DND-41 (cell line): ENCODE data around the gene SOX6.

ENCODE experiments used
- ATAC-seq: fragments of 200-7000 bp; cut with Tn5 transposase; 3 replicates; pipeline ENCODE4 v1.9.1; 2021; ENCODE audit warnings: low read depth; ENCODE audit not compliant: insufficient read depth
- DNase-seq: peaks from one replicate; pipeline ENCODE4 v3.0.0-alpha.2; 2020
- H2AFZ ChIP-seq: 2 replicates; pipeline ENCODE4 v1.6.0; 2012; ENCODE audit warnings: low read depth, low read length
- H3K27ac ChIP-seq: 2 replicates; pipeline ENCODE4 v1.5.1; 2012; ENCODE audit warnings: low read length, inconsistent platforms
- H3K27me3 ChIP-seq: fragments of 200-600 bp; sonication (generic); 2 replicates; pipeline ENCODE4 v1.6.0; 2012; ENCODE audit warnings: low read length, mild to moderate bottlenecking, inconsistent platforms; ENCODE audit not compliant: insufficient read depth, poor library complexity
- H3K36me3 ChIP-seq: 2 replicates; pipeline ENCODE4 v1.5.1; 2012; ENCODE audit warnings: low read length, inconsistent platforms; ENCODE audit not compliant: insufficient read depth
- H3K4me1 ChIP-seq: 2 replicates; pipeline ENCODE4 v1.5.1; 2012; ENCODE audit warnings: mild to moderate bottlenecking, low read length; ENCODE audit not compliant: insufficient read depth
- H3K4me2 ChIP-seq: 2 replicates; pipeline ENCODE4 v1.6.0; 2012; ENCODE audit warnings: mild to moderate bottlenecking, moderate library complexity, low read length, inconsistent platforms; ENCODE audit not compliant: insufficient read depth
- H3K4me3 ChIP-seq, 2 experiments: fragments of 200-600 bp in 1 of 2; shearing (Covaris generic) in 1 of 2; 2 replicates each; pipeline ENCODE4 v1.5.1; 2012 to 2016; ENCODE audit warnings: inconsistent platforms in 2 of 2, low read length in 2 of 2, mild to moderate bottlenecking in 2 of 2, low read depth in 1 of 2, moderate library complexity in 1 of 2
- H3K79me2 ChIP-seq: 2 replicates; pipeline ENCODE4 v1.6.0; 2012; ENCODE audit warnings: low read length, inconsistent platforms; ENCODE audit not compliant: insufficient read depth
- H3K9ac ChIP-seq: 2 replicates; pipeline ENCODE4 v1.6.0; 2012; ENCODE audit warnings: low read depth, mild to moderate bottlenecking, inconsistent platforms, low read length, moderate library complexity
- H3K9me3 ChIP-seq: 2 replicates; pipeline ENCODE4 v1.5.1; 2012; ENCODE audit warnings: low read length, moderate library complexity, mild to moderate bottlenecking, inconsistent platforms; ENCODE audit not compliant: insufficient read depth, severe bottlenecking
- H4K20me1 ChIP-seq: 2 replicates; pipeline ENCODE4 v1.6.0; 2012; ENCODE audit warnings: low read length; ENCODE audit not compliant: insufficient read depth
- EZH2 ChIP-seq: IDR thresholded peaks from 3 replicates; pipeline ENCODE4 v1.6.1; 2012; ENCODE audit warnings: borderline replicate concordance, low read depth, mild to moderate bottlenecking, moderate library complexity, low read length, inconsistent platforms; ENCODE audit not compliant: severe bottlenecking
- TF ChIP-seq, protein P1 (sequence below): IDR thresholded peaks from 2 replicates; pipeline ENCODE4 v1.5.1; 2012; ENCODE audit warnings: borderline replicate concordance, low read length, moderate library complexity, mild to moderate bottlenecking; ENCODE audit not compliant: poor library complexity, severe bottlenecking; ENCODE audit errors: extremely low read depth

Gene SOX6

GRCh38 chr11:15987046-15987445 is 369.3 kb downstream of the SOX6 start:
- H3K27me3 ChIP-seq = peaks cover 2% of the 10 kb centered on the region
- no peaks in the 10 kb centered on the region for H3K79me2 ChIP-seq
- H3K9me3 ChIP-seq = no peaks in the 10 kb centered on the region
- no peaks in the 10 kb centered on the region for H3K4me1 ChIP-seq
- no peak overlapping the region for H3K4me3 ChIP-seq
- H3K9ac ChIP-seq = no peak overlapping the region
- DNase-seq = no peak
- no peak overlapping the region for H3K27ac ChIP-seq
- no peak for TF ChIP-seq EZH2
- TF ChIP-seq, protein P1, sequence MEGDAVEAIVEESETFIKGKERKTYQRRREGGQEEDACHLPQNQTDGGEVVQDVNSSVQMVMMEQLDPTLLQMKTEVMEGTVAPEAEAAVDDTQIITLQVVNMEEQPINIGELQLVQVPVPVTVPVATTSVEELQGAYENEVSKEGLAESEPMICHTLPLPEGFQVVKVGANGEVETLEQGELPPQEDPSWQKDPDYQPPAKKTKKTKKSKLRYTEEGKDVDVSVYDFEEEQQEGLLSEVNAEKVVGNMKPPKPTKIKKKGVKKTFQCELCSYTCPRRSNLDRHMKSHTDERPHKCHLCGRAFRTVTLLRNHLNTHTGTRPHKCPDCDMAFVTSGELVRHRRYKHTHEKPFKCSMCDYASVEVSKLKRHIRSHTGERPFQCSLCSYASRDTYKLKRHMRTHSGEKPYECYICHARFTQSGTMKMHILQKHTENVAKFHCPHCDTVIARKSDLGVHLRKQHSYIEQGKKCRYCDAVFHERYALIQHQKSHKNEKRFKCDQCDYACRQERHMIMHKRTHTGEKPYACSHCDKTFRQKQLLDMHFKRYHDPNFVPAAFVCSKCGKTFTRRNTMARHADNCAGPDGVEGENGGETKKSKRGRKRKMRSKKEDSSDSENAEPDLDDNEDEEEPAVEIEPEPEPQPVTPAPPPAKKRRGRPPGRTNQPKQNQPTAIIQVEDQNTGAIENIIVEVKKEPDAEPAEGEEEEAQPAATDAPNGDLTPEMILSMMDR = no peak
- no peaks in the 10 kb centered on the region for H3K36me3 ChIP-seq
- no peak for ATAC-seq
- no peak overlapping the region for H2AFZ ChIP-seq
- H3K4me2 ChIP-seq = no peak overlapping the region
- H4K20me1 ChIP-seq = no peaks in the 10 kb centered on the region

DNA sequence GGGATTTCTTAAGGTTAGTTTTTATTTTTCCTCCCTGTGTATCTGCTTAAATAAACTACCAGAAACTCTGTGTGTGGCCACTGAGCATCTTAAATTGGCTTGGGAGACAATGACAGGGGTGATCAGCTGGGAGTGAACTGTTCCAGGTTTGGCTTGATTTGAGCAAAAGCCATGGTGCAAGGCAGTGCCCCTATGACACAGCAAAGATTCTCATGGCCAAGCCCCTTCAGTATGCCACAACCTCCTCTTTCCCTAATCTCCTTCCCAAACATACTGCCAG is 370.5 kb downstream of the SOX6 start:
- Histone ChIP-seq H3K79me2 (no peaks in the 10 kb centered on the region), H3K4me3 (no peak overlapping the region)
- TF ChIP-seq EZH2 = no peak
- TF ChIP-seq, protein P1 = no peak

DNA sequence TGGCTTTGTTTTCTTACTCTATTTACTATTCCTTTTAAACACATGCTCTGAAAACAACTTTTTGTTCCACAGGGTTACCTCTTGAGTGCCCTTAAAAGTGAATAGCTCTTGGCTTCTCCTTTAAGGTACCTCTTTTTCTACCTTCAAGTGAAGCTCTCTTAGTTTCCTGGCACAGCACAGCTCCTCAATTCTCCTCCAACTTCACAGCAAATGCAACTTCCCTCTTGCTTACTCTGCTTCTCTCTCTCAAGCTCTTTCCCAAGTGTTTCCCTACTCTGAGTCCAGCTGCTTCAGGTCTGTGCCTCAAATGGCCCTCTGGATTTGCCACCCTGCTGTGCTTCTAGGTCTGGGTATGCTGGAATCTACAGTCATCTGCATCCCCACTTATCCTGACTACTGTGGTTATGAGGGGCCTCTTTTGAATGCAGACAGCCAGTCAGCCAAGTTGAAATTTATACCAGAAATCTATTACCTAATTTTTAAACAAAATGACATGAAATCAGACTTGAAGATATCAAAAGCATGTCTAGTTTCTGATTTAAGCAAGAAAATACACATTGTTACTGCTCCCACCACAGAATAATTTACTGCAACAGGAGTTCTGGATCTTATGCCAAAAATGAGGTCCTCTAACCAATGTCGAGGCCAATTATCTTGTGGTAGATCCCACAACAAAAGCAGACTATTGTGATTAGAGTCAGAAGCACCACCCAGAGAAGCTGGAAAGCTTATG is 371.1 kb downstream of the SOX6 start:
- DNase-seq (no peak), ATAC-seq (no peak)
- Histone ChIP-seq H3K36me3 (no peaks in the 10 kb centered on the region), H3K9me3 (no peaks in the 10 kb centered on the region), H2AFZ (no peak overlapping the region), H3K9ac (no peak overlapping the region), H3K4me1 (no peaks in the 10 kb centered on the region), H3K27ac (no peak overlapping the region), H4K20me1 (no peaks in the 10 kb centered on the region), H3K79me2 (no peaks in the 10 kb centered on the region), H3K27me3 (peaks cover 6% of the 10 kb centered on the region), H3K4me3 (no peak overlapping the region), H3K4me2 (no peak overlapping the region)
- TF ChIP-seq, protein P1 = no peak
- TF ChIP-seq EZH2 = no peak

More for the DNA sequence above, 370.5 kb downstream of the SOX6 start:
- no peaks in the 10 kb centered on the region for H3K36me3 ChIP-seq
- no peak overlapping the region for H3K4me2 ChIP-seq
- H3K9ac ChIP-seq = no peak overlapping the region
- no peak overlapping the region for H3K27ac ChIP-seq
- no peak for ATAC-seq
- no peak overlapping the region for H2AFZ ChIP-seq
- no peaks in the 10 kb centered on the region for H4K20me1 ChIP-seq
- H3K27me3 ChIP-seq = peaks cover 2% of the 10 kb centered on the region
- DNase-seq = no peak
- H3K4me1 ChIP-seq = no peaks in the 10 kb centered on the region
- H3K9me3 ChIP-seq = no peaks in the 10 kb centered on the region

- peaks cover 16% of the 10 kb centered on the region for H3K27me3 ChIP-seq
- no peak overlapping the region for H3K4me2 ChIP-seq
- H3K9ac ChIP-seq = no peak overlapping the region
- no peak for DNase-seq
- H3K4me1 ChIP-seq = no peaks in the 10 kb centered on the region
- H3K27ac ChIP-seq = no peak overlapping the region
- no peak overlapping the region for H3K4me3 ChIP-seq
- no peaks in the 10 kb centered on the region for H4K20me1 ChIP-seq
- H3K9me3 ChIP-seq = no peaks in the 10 kb centered on the region
- ATAC-seq = no peak
- no peak for TF ChIP-seq EZH2
- TF ChIP-seq, protein P1 = no peak
- H2AFZ ChIP-seq = no peak overlapping the region
- H3K36me3 ChIP-seq = no peaks in the 10 kb centered on the region
- no peaks in the 10 kb centered on the region for H3K79me2 ChIP-seq
Measured at GRCh38 chr11:15981292-15981691, 375.1 kb downstream of the SOX6 start.
